H1 (cell line): ENCODE data around the gene FAM228A. TPM values are rescaled to one million over a fixed set of nuclear protein-coding genes. Genes with fewer than 3 reads are reported as not detected.

Source experiments
- CTCF ChIA-PET: fragments of 300-600 bp; sonication (Branson Sonifier 250); formaldehyde crosslinking; loops from one replicate; lab custom pipeline; 2021; ENCODE audit not compliant: partially characterized antibody; lab: Charles Lee
- POLR2A ChIA-PET: fragments of 300-600 bp; sonication (Branson Sonifier 250); formaldehyde crosslinking; loops from one replicate; lab custom pipeline; 2021; ENCODE audit warnings: inconsistent platforms; ENCODE audit not compliant: partially characterized antibody; lab: Charles Lee
- DNase-seq, 2 experiments: peaks; one replicate each; pipeline versions ENCODE4 v3.0.0 to v3.0.0-alpha.2; 2010 to 2022; ENCODE audit warnings: low spot score in 2 of 2, low read depth in 1 of 2, mixed read lengths in 1 of 2
- FAIRE-seq: peaks from 2 replicates; lab custom pipeline; 2011; peaks lifted over from hg19 to GRCh38; lab: Jason Lieb, UNC
- H2AFZ ChIP-seq: 2 replicates; pipeline ENCODE4 v1.8.1; 2012; ENCODE audit warnings: low read length, inconsistent platforms
- H2AK5ac ChIP-seq: 2 replicates; pipeline ENCODE4 v1.6.1; 2013; ENCODE audit warnings: low read depth, low read length
- H2BK120ac ChIP-seq: replicated peaks from 2 replicates; pipeline ENCODE3; 2013; ENCODE audit warnings: low read depth, low read length, inconsistent platforms
- H2BK12ac ChIP-seq: 2 replicates; pipeline ENCODE4 v1.6.1; 2013; ENCODE audit warnings: low read depth, low read length
- H2BK15ac ChIP-seq: 2 replicates; pipeline ENCODE4 v1.6.1; 2013; ENCODE audit warnings: low read length
- H2BK20ac ChIP-seq: 2 replicates; pipeline ENCODE4 v1.6.1; 2013; ENCODE audit warnings: low read length
- H2BK5ac ChIP-seq: 2 replicates; pipeline ENCODE4 v1.6.1; 2013; ENCODE audit warnings: low read depth, low read length
- H3K14ac ChIP-seq: 2 replicates; pipeline ENCODE4 v1.6.1; 2013; ENCODE audit warnings: inconsistent platforms; ENCODE audit not compliant: insufficient read length
- H3K18ac ChIP-seq: 2 replicates; pipeline ENCODE4 v1.6.1; 2013; ENCODE audit warnings: low read length; ENCODE audit errors: extremely low read depth
- H3K23ac ChIP-seq: 2 replicates; pipeline ENCODE4 v1.6.1; 2013; ENCODE audit warnings: inconsistent platforms; ENCODE audit not compliant: insufficient read length
- H3K23me2 ChIP-seq: 2 replicates; pipeline ENCODE4 v1.6.1; 2013; ENCODE audit warnings: low read depth, low read length
- H3K27ac ChIP-seq: 2 replicates; pipeline ENCODE4 v1.6.1; 2011; ENCODE audit warnings: low read depth, low read length, inconsistent platforms
- H3K27me3 ChIP-seq, 4 experiments: replicated peaks in 1 of 4; 1 replicate in 1 of 4; 2 replicates in 3 of 4; pipeline versions ENCODE4 v1.6.1 to v1.8.1; 2011 to 2013; ENCODE audit warnings: low read length in 3 of 4, mild to moderate bottlenecking in 3 of 4, inconsistent platforms in 2 of 4, mixed read lengths in 2 of 4, moderate library complexity in 1 of 4; ENCODE audit not compliant: control insufficient read depth in 3 of 4, insufficient read depth in 3 of 4; ENCODE audit errors: extremely low read depth in 1 of 4
- H3K36me3 ChIP-seq, 4 experiments: 2 replicates each; pipeline versions ENCODE4 v1.6.1 to v1.8.1; 2011 to 2013; ENCODE audit warnings: mild to moderate bottlenecking in 4 of 4, low read length in 3 of 4, moderate library complexity in 2 of 4, control low read depth in 1 of 4, inconsistent platforms in 1 of 4; ENCODE audit not compliant: insufficient read depth in 4 of 4, control insufficient read depth in 2 of 4
- H3K4ac ChIP-seq: replicated peaks from 2 replicates; pipeline ENCODE3; 2013; ENCODE audit warnings: low read length, low read depth, mixed read lengths, inconsistent platforms; ENCODE audit not compliant: insufficient read length
- H3K4me1 ChIP-seq, 4 experiments: replicated peaks in 1 of 4; 1 replicate in 1 of 4; 2 replicates in 3 of 4; pipeline versions ENCODE4 v1.6.1 to v1.8.1; 2011 to 2013; ENCODE audit warnings: low read length in 3 of 4, inconsistent platforms in 2 of 4, mixed read lengths in 1 of 4; ENCODE audit not compliant: insufficient read depth in 4 of 4, control insufficient read depth in 3 of 4
- H3K4me2 ChIP-seq, 2 experiments: 2 replicates each; pipeline versions ENCODE4 v1.6.1 to v1.8.1; 2011 to 2013; ENCODE audit warnings: low read depth in 2 of 2, low read length in 2 of 2, control low read depth in 1 of 2, inconsistent platforms in 1 of 2, mild to moderate bottlenecking in 1 of 2; ENCODE audit not compliant: insufficient read depth in 1 of 2
- H3K4me3 ChIP-seq, 4 experiments: fragments of 200-600, 300-600 bp in 1 of 4; sonication (generic), shearing (Covaris generic), sonication (Bioruptor Twin) in 1 of 4; 2 replicates each; pipeline versions ENCODE4 v1.5.1 to v1.8.1; 2011 to 2016; ENCODE audit warnings: low read length in 4 of 4, low read depth in 3 of 4, control low read depth in 2 of 4, inconsistent platforms in 2 of 4, mild to moderate bottlenecking in 2 of 4, mixed read lengths in 1 of 4, moderate library complexity in 1 of 4; ENCODE audit not compliant: insufficient read depth in 2 of 4; ENCODE audit errors: extremely low read depth in 1 of 4
- H3K56ac ChIP-seq: replicated peaks from 2 replicates; pipeline ENCODE3; 2013; ENCODE audit warnings: low read depth, mild to moderate bottlenecking, mixed read lengths, low read length, inconsistent platforms; ENCODE audit not compliant: insufficient read length
- H3K79me1 ChIP-seq: 2 replicates; pipeline ENCODE4 v1.6.1; 2013; ENCODE audit warnings: low read depth, low read length, control low read depth
- H3K79me2 ChIP-seq, 2 experiments: 2 replicates each; pipeline versions ENCODE4 v1.6.1 to v1.8.1; 2012 to 2013; ENCODE audit warnings: low read length in 2 of 2, mild to moderate bottlenecking in 2 of 2, inconsistent platforms in 1 of 2; ENCODE audit not compliant: insufficient read depth in 2 of 2, control insufficient read depth in 1 of 2
- H3K9ac ChIP-seq, 4 experiments: replicated peaks in 1 of 4; 1 replicate in 1 of 4; 2 replicates in 3 of 4; pipeline versions ENCODE4 v1.6.1 to v1.8.1; 2011 to 2013; ENCODE audit warnings: low read depth in 3 of 4, low read length in 3 of 4, control low read depth in 2 of 4, mild to moderate bottlenecking in 2 of 4, moderate library complexity in 2 of 4, inconsistent platforms in 1 of 4; ENCODE audit errors: extremely low read depth in 1 of 4
- H3K9me3 ChIP-seq, 2 experiments: 2 replicates each; pipeline versions ENCODE4 v1.6.1 to v1.8.1; 2012 to 2013; ENCODE audit warnings: mild to moderate bottlenecking in 2 of 2, moderate library complexity in 2 of 2, control low read depth in 1 of 2, inconsistent platforms in 1 of 2, low read depth in 1 of 2, low read length in 1 of 2, mixed read lengths in 1 of 2; ENCODE audit not compliant: insufficient read depth in 2 of 2
- H4K20me1 ChIP-seq, 2 experiments: replicated peaks in 1 of 2; 2 replicates each; pipeline versions ENCODE3 to v1.8.1; 2011 to 2013; ENCODE audit warnings: inconsistent platforms in 2 of 2, low read length in 2 of 2, mild to moderate bottlenecking in 1 of 2; ENCODE audit not compliant: insufficient read depth in 2 of 2, control insufficient read depth in 1 of 2
- H4K5ac ChIP-seq: 2 replicates; pipeline ENCODE4 v1.6.1; 2013; ENCODE audit warnings: low read length, low read depth, mixed read lengths, inconsistent platforms; ENCODE audit not compliant: insufficient read length
- H4K8ac ChIP-seq: 2 replicates; pipeline ENCODE4 v1.8.0; 2013; ENCODE audit warnings: mild to moderate bottlenecking, moderate library complexity, low read length, inconsistent platforms; ENCODE audit not compliant: insufficient read depth; ENCODE audit errors: extremely low read depth
- H4K91ac ChIP-seq: replicated peaks from 2 replicates; pipeline ENCODE3; 2013; ENCODE audit warnings: low read length, mixed read lengths, inconsistent platforms; ENCODE audit not compliant: insufficient read length
- ATF3 ChIP-seq: IDR thresholded peaks from 2 replicates; pipeline ENCODE4 v1.6.1; 2011; ENCODE audit warnings: low read depth, mild to moderate bottlenecking, low read length; ENCODE audit not compliant: insufficient read depth
- BRCA1 ChIP-seq: IDR thresholded peaks from 2 replicates; pipeline ENCODE4 v1.6.1; 2012; ENCODE audit warnings: low read depth, low read length, improper control_type of control experiment
- CREB1 ChIP-seq: IDR thresholded peaks from 2 replicates; pipeline ENCODE4 v1.6.1; 2012; ENCODE audit warnings: inconsistent platforms
- EZH2 ChIP-seq: fragments of 200-600 bp; sonication (generic); IDR thresholded peaks from 2 replicates; pipeline ENCODE4 v1.7.1; 2012; ENCODE audit warnings: low read depth, mild to moderate bottlenecking, moderate library complexity, low read length, inconsistent platforms; ENCODE audit not compliant: severe bottlenecking
- KDM4A ChIP-seq: IDR thresholded peaks from one replicate; pipeline ENCODE4 v1.7.1; 2012; ENCODE audit warnings: low read depth, mild to moderate bottlenecking, moderate library complexity, low read length, inconsistent platforms; ENCODE audit not compliant: severe bottlenecking
- MAFK ChIP-seq: IDR thresholded peaks from 2 replicates; pipeline ENCODE4 v1.6.1; 2012; ENCODE audit warnings: low read depth, mild to moderate bottlenecking, improper control_type of control experiment, low read length
- POU5F1 ChIP-seq: IDR thresholded peaks from 2 replicates; pipeline ENCODE4 v1.6.1; 2011; ENCODE audit warnings: low read depth, mild to moderate bottlenecking, low read length, moderate library complexity
- RAD21 ChIP-seq, 2 experiments: IDR thresholded peaks in 1 of 2; conservative IDR thresholded peaks in 1 of 2; 2 replicates each; pipeline ENCODE4 v1.6.1; 2011; ENCODE audit warnings: low read depth in 2 of 2, low read length in 2 of 2, improper control_type of control experiment in 1 of 2, inconsistent platforms in 1 of 2, mild to moderate bottlenecking in 1 of 2, moderate library complexity in 1 of 2
- RNF2 ChIP-seq: fragments of 200-900, 300-1000 bp; sonication (generic); IDR thresholded peaks from 2 replicates; pipeline ENCODE4 v1.7.1; 2016; ENCODE audit warnings: borderline replicate concordance, low read depth, mild to moderate bottlenecking, antibody characterized with exemption, low read length; ENCODE audit not compliant: poor library complexity, severe bottlenecking; ENCODE audit errors: missing control alignments
- SP1 ChIP-seq: IDR thresholded peaks from 2 replicates; pipeline ENCODE4 v1.6.1; 2011; ENCODE audit warnings: low read depth, low read length
- SP2 ChIP-seq: IDR thresholded peaks from 2 replicates; pipeline ENCODE4 v1.6.1; 2012; ENCODE audit warnings: mild to moderate bottlenecking, low read length, inconsistent platforms
- YY1 ChIP-seq: IDR thresholded peaks from 2 replicates; pipeline ENCODE4 v1.6.1; 2011; ENCODE audit warnings: low read depth, mild to moderate bottlenecking, low read length
- ZNF274 ChIP-seq: IDR thresholded peaks from 2 replicates; pipeline ENCODE4 v1.7.0; 2012; ENCODE audit warnings: low read length, borderline replicate concordance; ENCODE audit errors: extremely low read depth
- WGBS, 2 experiments: shearing (Covaris generic) in 1 of 2; methylation state at CpG; one replicate each; pipeline versions ENCODE4 v1.1.6 to v1.1.7; 2013 to 2015; ENCODE audit warnings: low lambda C conversion rate in 2 of 2, mixed read lengths in 2 of 2, inconsistent platforms in 1 of 2, low coverage in 1 of 2, missing lambda C conversion rate in 1 of 2; ENCODE audit not compliant: insufficient replicate concordance in 2 of 2, insufficient coverage in 1 of 2, insufficient read length in 1 of 2; ENCODE audit errors: extremely low coverage in 1 of 2, missing lambda C conversion rate in 1 of 2; 5-methylcytosine and 5-hydroxymethylcytosine counted together
- polyA plus RNA-seq, 7 experiments: library from polyadenylated mRNA; depleted of rRNA in 3 of 7; stranded (reverse) in 5 of 7; unstranded in 2 of 7; fragments of >200 nt in 5 of 7; fragments of 200-250 nt in 2 of 7; gene quantifications; 1 replicate in 5 of 7; 2 replicates in 1 of 7; 4 replicates in 1 of 7; pipeline versions ENCODE4 v1.2.1 to v1.2.3, GENCODE V29; 2011 to 2013; ENCODE audit warnings: missing spikeins in 2 of 7, mixed read lengths in 2 of 7
- total RNA-seq: library from RNA; stranded (reverse); fragmentation: NEBNext Ultra II Directional; extraction: Animal tissue kit (Norgen Biotek cat#: 25700); gene quantifications from 2 replicates; pipeline ENCODE4 v1.2.1, GENCODE V29; 2021

FAM228A gene
- total and polyA plus RNA-seq, 2 of the 8 experiments (the other 6 are each of a cell fraction or from before 2014, with no cell fraction given): not detected

- no peak overlapping the region for H3K27ac ChIP-seq
Measured at GRCh38 chr2:24163186-24163585, 11.7 kb upstream of the FAM228A start.

More at GRCh38 chr2:24163186-24163585, 11.7 kb upstream of the FAM228A start:
- Histone ChIP-seq H3K56ac (no peak overlapping the region), H3K14ac (no peak overlapping the region), H2AFZ (no peak overlapping the region), H2BK15ac (no peak overlapping the region), H2AK5ac (no peak overlapping the region), H2BK12ac (no peak overlapping the region), H4K5ac (no peak overlapping the region), H3K79me1 (no peaks in the 10 kb centered on the region), H2BK5ac (no peak overlapping the region), H4K20me1 (no peaks in the 10 kb centered on the region), H4K91ac (no peak overlapping the region), H3K4ac (no peak overlapping the region), H3K23me2 (no peaks in the 10 kb centered on the region), H3K4me2 (no peak overlapping the region), H3K27me3 (no peaks in the 10 kb centered on the region), H3K23ac (no peak overlapping the region), H2BK120ac (no peak overlapping the region)
- DNase-seq (no peak), FAIRE-seq (no peak)
- 89% methylated on average over 2 of the region's 3 CpGs; no CpG with 5 or more reads in 1 of the 2 experiments for WGBS, 2 experiments
- POLR2A ChIA-PET: interaction anchor here (1.4 kb wide), 1 partner anchor 10 kb away, joined by 5 read pairs; no protein-coding TSS in a partner anchor
- TF ChIP-seq KDM4A (no peak), POU5F1 (no peak), YY1 (no peak), RAD21 (IDR thresholded peaks at IDR 0.05 in 1 of 2, conservative IDR thresholded peaks at IDR 0.05 in 1 of 2; ENCODE audit: low read depth in 2 of 2, low read length in 2 of 2) (no peak), SP1 (no peak), CREB1 (no peak), ATF3 (no peak), SP2 (no peak), BRCA1 (no peak), EZH2 (no peak), ZNF274 (no peak), MAFK (no peak), RNF2 (no peak)
- TF ChIP-seq, all 59 proteins: peak for 0
- Histone ChIP-seq H3K9me3 (no peaks in the 10 kb centered on the region), H3K36me3 (no peaks in the 10 kb centered on the region), H3K9ac (no peak overlapping the region), H3K4me3 (no peak overlapping the region), H3K79me2 (no peaks in the 10 kb centered on the region), H3K18ac (no peak overlapping the region), H4K8ac (no peak overlapping the region), H3K4me1 (no peaks in the 10 kb centered on the region; a peak in 1 of 7 replicates), H2BK20ac (no peak overlapping the region)
- CTCF ChIA-PET: interaction anchor here (0.6 to 3.1 kb wide), 8 partner anchors 8 to 359 kb away, joined by 3 to 16 read pairs (median 3); partner anchors contain the start of gene TP53I3
